ENCODE data around the gene GPR84. TPM values are rescaled to one million over a fixed set of nuclear protein-coding genes. Genes with fewer than 3 reads are reported as not detected.
"Not testable (repeated sequence)": the region's sequence is repeated elsewhere in the genome, so short reads cannot be mapped to it uniquely, and the experiment has no call there.

GPR84 gene
- total RNA-seq, 3 donors from 2014 or later = 0.60 to 1.7 TPM; not detected in 1

- intact Hi-C loops (cut with DNase I, micrococcal nuclease) = no loop called here
- Histone ChIP-seq H3K36me3 (ENCODE audit: low read depth) (no peaks in the 10 kb centered on the region), H3K4me1 (ENCODE audit: low read depth) (peaks cover 36% of the 10 kb centered on the region), H3K9me3 (no peaks in the 10 kb centered on the region), H3K4me3 (no peak overlapping the region)
- ATAC-seq (no peak), DNase-seq (no peak)
- TF ChIP-seq CTCF (IDR thresholded peaks at IDR 0.05) = no peak
Observed at GRCh38 chr12:54328595-54329337, 35.5 kb downstream of the GPR84 start.

GRCh38 chr12:54325442-54326109 lies 38.7 kb downstream of the GPR84 start:
- H3K9me3 ChIP-seq; DNase-seq; intact Hi-C loops (cut with DNase I, micrococcal nuclease); H3K36me3 ChIP-seq (ENCODE audit: low read depth); ATAC-seq: not testable (repeated sequence)
- Histone ChIP-seq H3K4me1 (ENCODE audit: low read depth) (peaks cover 28% of the 10 kb centered on the region), H3K4me3 (peak overlapping the region; percentile 63)

DNA sequence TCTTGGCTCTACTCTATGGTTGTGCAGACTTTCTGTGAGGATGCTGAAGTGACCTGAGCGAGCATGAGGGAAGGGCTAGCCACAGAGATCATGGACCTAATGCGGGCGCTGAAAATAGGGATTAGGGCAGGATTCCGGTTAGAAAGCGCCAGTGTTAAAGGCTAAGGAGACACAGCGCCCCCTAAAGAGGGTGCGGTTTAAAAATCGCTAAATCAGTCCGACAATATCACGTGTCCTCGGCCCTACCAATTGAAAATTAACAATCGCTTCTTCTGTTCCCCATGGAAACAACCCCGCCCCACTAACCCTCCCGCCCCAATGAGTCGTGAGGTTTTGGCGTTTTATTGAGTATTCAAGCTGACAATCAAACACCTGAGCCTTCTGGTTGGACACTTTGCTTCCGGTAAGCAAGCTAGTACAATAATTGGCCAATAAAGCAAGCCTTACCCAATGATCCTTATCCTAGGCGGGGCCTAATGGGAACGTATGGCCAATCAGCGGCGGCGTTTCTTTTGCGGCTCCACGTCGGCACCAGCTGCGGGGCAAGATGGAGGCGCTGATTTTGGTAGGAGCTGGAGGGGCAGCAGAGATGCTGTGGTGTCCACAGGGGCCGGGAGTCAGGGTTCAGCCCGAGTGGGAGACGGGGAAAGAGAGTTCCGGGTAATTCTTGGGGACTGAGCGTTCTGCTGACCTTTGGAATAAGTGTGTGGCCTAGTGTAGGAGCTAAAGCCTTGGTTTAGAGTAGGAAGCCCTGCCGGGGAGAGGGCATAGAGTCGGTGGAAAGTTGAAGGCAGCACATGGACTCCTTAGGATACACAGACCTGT lies 39.5 kb downstream of the GPR84 start, which contains the start of gene COPZ1:
Gene COPZ1 (plus strand): TSS at position 515 of the 825 bp plus-strand sequence. CDS start 33 bp downstream, at position 548.
- Histone ChIP-seq H3K4me1 (ENCODE audit: low read depth) (peaks cover 20% of the 10 kb centered on the region), H3K9me3 (no peaks in the 10 kb centered on the region), H3K36me3 (ENCODE audit: low read depth) (no peaks in the 10 kb centered on the region), H3K4me3 (peak within 1 kb of the TSS; percentile 63)
- DNase-seq = peak; percentile 93 to 98 (median 96)
- peak; percentile 98 for ATAC-seq
- peak; percentile 52 for TF ChIP-seq CTCF (IDR thresholded peaks at IDR 0.05)
- intact Hi-C loops (cut with DNase I, micrococcal nuclease) = no loop called here

DNA sequence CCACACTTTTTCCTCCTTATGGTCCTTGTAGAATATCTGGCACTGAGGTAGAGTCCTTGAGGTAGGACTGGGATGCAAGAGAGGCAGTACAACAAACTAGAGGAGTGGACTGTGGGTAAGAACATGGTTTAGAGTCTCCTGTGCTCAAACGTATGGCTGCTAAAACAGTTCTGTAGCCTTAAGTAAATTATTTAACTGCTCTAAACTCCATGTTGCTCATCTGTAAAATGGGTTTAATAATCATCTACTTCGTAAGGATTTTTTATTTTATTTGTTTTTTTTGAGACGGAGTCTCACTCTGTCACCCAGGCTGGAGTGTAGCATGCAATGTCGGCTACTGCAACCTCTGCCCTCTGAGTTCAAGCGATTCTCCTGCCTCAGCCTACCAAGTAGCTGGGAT lies 42.9 kb downstream of the GPR84 start:
- Histone ChIP-seq H3K9me3 (no peaks in the 10 kb centered on the region), H3K4me1 (ENCODE audit: low read depth) (peaks cover 11% of the 10 kb centered on the region), H3K4me3 (no peak overlapping the region), H3K36me3 (ENCODE audit: low read depth) (no peaks in the 10 kb centered on the region)
- no peak for TF ChIP-seq CTCF (IDR thresholded peaks at IDR 0.05)
- no peak for ATAC-seq
- DNase-seq = no peak
- intact Hi-C loops (cut with DNase I, micrococcal nuclease) = no loop called here

Small RNA genes within 50 kb of the gene (microRNA-seq; reads per million reads assigned to microRNA genes)
- gene MIR148B = 212 reads per million, percentile 70 among the genes with 10 or more reads in this experiment

Other genes starting within 250 kb of the GPR84 start
- 10 to 100 TPM; 26.2 to 39.4 (median 28.9) TPM for gene SMUG1, start 175.5 kb downstream of the GPR84 start, total RNA-seq
- gene CBX5, start 84.4 kb downstream of the GPR84 start, total RNA-seq = 10 to 100 TPM; 37.1 to 56.9 (median 50.5) TPM
- gene HNRNPA1, start 83.8 kb downstream of the GPR84 start, total RNA-seq = 100 to 1,000 TPM; 580 to 894 (median 610) TPM
- under 1 TPM in 2 of 3 donors, not detected in 1; 0.25 to 0.31 TPM for gene NFE2, start 63.5 kb downstream of the GPR84 start, total RNA-seq
- 100 to 1,000 TPM in 2 of 3 donors, 10 to 100 TPM in 1; 84.0 to 115 (median 104) TPM for gene COPZ1, start 39.4 kb downstream of the GPR84 start, total RNA-seq
- gene ZNF385A, start 20.2 kb upstream of the GPR84 start, total RNA-seq = 10 to 100 TPM in 2 of 3 donors, 1 to 10 TPM in 1; 3.5 to 15.0 (median 10.4) TPM
- 100 to 1,000 TPM in 1 of 3 donors, 10 to 100 TPM in 1, 1 to 10 TPM in 1; 8.0 to 201 (median 61.8) TPM for gene ITGA5, start 54.8 kb upstream of the GPR84 start, total RNA-seq
- not detected for gene GTSF1, start 109.1 kb upstream of the GPR84 start, total RNA-seq
- 10 to 100 TPM in 2 of 3 donors, 1 to 10 TPM in 1; 7.1 to 21.2 (median 20.1) TPM for gene NCKAP1L, start 133.3 kb upstream of the GPR84 start, total RNA-seq
- gene PDE1B, start 185.1 kb upstream of the GPR84 start, total RNA-seq = 1 to 10 TPM in 2 of 3 donors, under 1 TPM in 1; 0.35 to 4.0 (median 2.2) TPM
- gene PPP1R1A, start 224.2 kb upstream of the GPR84 start, total RNA-seq = 10 to 100 TPM in 1 of 3 donors, under 1 TPM in 2; 0.52 to 30.0 (median 0.75) TPM

Data from mucosa of descending colon (tissue), 3 donors.